ENCODE results near the gene DNMBP. TPM values are rescaled to one million over a fixed set of nuclear protein-coding genes. Genes with fewer than 3 reads are reported as not detected.
"Not testable (repeated sequence)": the region's sequence is repeated elsewhere in the genome, so short reads cannot be mapped to it uniquely, and the experiment has no call there.

The DNMBP gene
- total and polyA plus RNA-seq, 5 experiments from 2014 or later, result 0.59 to 6.5 (median 1.6) TPM

- DNase-seq, H3K4me1 Mint-ChIP-seq, H3K27me3 Mint-ChIP-seq, H3K27ac Mint-ChIP-seq, ATAC-seq, POLR2A ChIA-PET, H3K4me3 Mint-ChIP-seq: not testable (repeated sequence)
- Mint-ChIP-seq H3K36me3 (peaks cover 33 to 61% (median 60%) of the 10 kb centered on the region in 3 donors), H3K9me3 (peaks cover 0 to 27% (median 15%) of the 10 kb centered on the region in 9 donors)
Measured at GRCh38 chr10:99953510-99953909, 56.2 kb downstream of the DNMBP start.

- Mint-ChIP-seq H3K27me3 (no peaks in the 10 kb centered on the region), H3K36me3 (peaks cover 33 to 63% (median 60%) of the 10 kb centered on the region in 3 donors), H3K4me3 (no peak overlapping the region), H3K4me1 (peaks cover 0 to 2% (median 0%) of the 10 kb centered on the region in 4 donors), H3K9me3 (peaks cover 0 to 27% (median 15%) of the 10 kb centered on the region in 9 donors), H3K27ac (no peak overlapping the region)
- no peak for ATAC-seq
- POLR2A ChIA-PET, result no interaction called here
- DNase-seq, result no peak
Measured at GRCh38 chr10:99952799-99953198, 56.9 kb downstream of the DNMBP start.

GRCh38 chr10:99946051-99946450, 63.7 kb downstream of the DNMBP start:
- peaks cover 0 to 12% (median 6%) of the 10 kb centered on the region in 9 donors for H3K9me3 Mint-ChIP-seq
- H3K27me3 Mint-ChIP-seq, H3K4me1 Mint-ChIP-seq, H3K4me3 Mint-ChIP-seq, H3K27ac Mint-ChIP-seq, ATAC-seq, DNase-seq, POLR2A ChIA-PET: not testable (repeated sequence)
- H3K36me3 Mint-ChIP-seq, result peaks cover 14 to 20% (median 16%) of the 10 kb centered on the region in 3 donors

- Mint-ChIP-seq H3K27ac (no peak overlapping the region), H3K27me3 (no peaks in the 10 kb centered on the region), H3K9me3 (peaks cover 0 to 7% (median 2%) of the 10 kb centered on the region in 9 donors), H3K4me1 (peaks cover 0 to 10% (median 0%) of the 10 kb centered on the region in 4 donors), H3K4me3 (no peak overlapping the region), H3K36me3 (peaks cover 7 to 13% (median 12%) of the 10 kb centered on the region in 3 donors)
- DNase-seq (no peak), ATAC-seq (no peak)
- POLR2A ChIA-PET, result no interaction called here
Measured at GRCh38 chr10:99945263-99945662, 64.5 kb downstream of the DNMBP start.

- ATAC-seq (no peak), DNase-seq (no peak)
- H3K36me3 Mint-ChIP-seq, result peaks cover 3 to 9% (median 8%) of the 10 kb centered on the region in 3 donors
- no peak overlapping the region for H3K27ac Mint-ChIP-seq
- no peaks in the 10 kb centered on the region for H3K27me3 Mint-ChIP-seq
- peaks cover 0 to 7% (median 0%) of the 10 kb centered on the region in 4 donors for H3K4me1 Mint-ChIP-seq
- no peak overlapping the region for H3K4me3 Mint-ChIP-seq
- POLR2A ChIA-PET, result no interaction called here
- H3K9me3 Mint-ChIP-seq, result peaks cover 0 to 6% (median 0%) of the 10 kb centered on the region in 9 donors
Measured at GRCh38 chr10:99944860-99945259, 64.9 kb downstream of the DNMBP start.

GRCh38 chr10:99943908-99944307, 65.8 kb downstream of the DNMBP start:
- Mint-ChIP-seq H3K36me3 (peaks cover 2 to 9% (median 8%) of the 10 kb centered on the region in 3 donors), H3K4me3 (no peak overlapping the region), H3K27me3 (no peaks in the 10 kb centered on the region), H3K4me1 (peaks cover 0 to 7% (median 0%) of the 10 kb centered on the region in 4 donors), H3K9me3 (peaks cover 0 to 6% (median 0%) of the 10 kb centered on the region in 9 donors), H3K27ac (no peak overlapping the region)
- POLR2A ChIA-PET, result no interaction called here
- DNase-seq (no peak), ATAC-seq (no peak)

GRCh38 chr10:99941942-99942820, 67.6 kb downstream of the DNMBP start:
- no peak for ATAC-seq
- Mint-ChIP-seq H3K27ac (no peak overlapping the region), H3K4me1 (peaks cover 0 to 7% (median 0%) of the 10 kb centered on the region in 4 donors), H3K27me3 (no peaks in the 10 kb centered on the region), H3K9me3 (peaks cover 0 to 6% (median 0%) of the 10 kb centered on the region in 9 donors), H3K36me3 (peaks cover 2 to 9% (median 5%) of the 10 kb centered on the region in 3 donors), H3K4me3 (no peak overlapping the region)
- POLR2A ChIA-PET, result no interaction called here
- DNase-seq, result no peak

GRCh38 chr10:99938563-99938962, 71.2 kb downstream of the DNMBP start:
- no peak overlapping the region for H3K4me3 Mint-ChIP-seq
- H3K36me3 Mint-ChIP-seq, result peaks cover 2 to 9% (median 5%) of the 10 kb centered on the region in 3 donors
- H3K27me3 Mint-ChIP-seq, result no peaks in the 10 kb centered on the region
- no peak for ATAC-seq
- POLR2A ChIA-PET, result no interaction called here
- DNase-seq, result no peak
- H3K27ac Mint-ChIP-seq, result no peak overlapping the region
- H3K4me1 Mint-ChIP-seq, result peaks cover 0 to 4% (median 0%) of the 10 kb centered on the region in 4 donors
- H3K9me3 Mint-ChIP-seq, result peaks cover 0 to 6% (median 0%) of the 10 kb centered on the region in 9 donors

- H3K4me3 Mint-ChIP-seq, result no peak overlapping the region
- peaks cover 4 to 9% (median 5%) of the 10 kb centered on the region in 3 donors for H3K36me3 Mint-ChIP-seq
- no peak overlapping the region for H3K27ac Mint-ChIP-seq
- DNase-seq, result no peak
- POLR2A ChIA-PET, result no interaction called here
- H3K27me3 Mint-ChIP-seq, result no peaks in the 10 kb centered on the region
- peaks cover 0 to 4% (median 0%) of the 10 kb centered on the region in 4 donors for H3K4me1 Mint-ChIP-seq
- H3K9me3 Mint-ChIP-seq, result peaks cover 0 to 6% (median 0%) of the 10 kb centered on the region in 9 donors
- ATAC-seq, result no peak
Measured at GRCh38 chr10:99937630-99938029, 72.1 kb downstream of the DNMBP start.

- H3K9me3 Mint-ChIP-seq, POLR2A ChIA-PET, H3K27me3 Mint-ChIP-seq, ATAC-seq, DNase-seq, H3K4me3 Mint-ChIP-seq, H3K36me3 Mint-ChIP-seq: not testable (repeated sequence)
- peaks cover 10 to 20% (median 12%) of the 10 kb centered on the region in 4 donors for H3K4me1 Mint-ChIP-seq
- H3K27ac Mint-ChIP-seq, result peak overlapping the region in 1 of 10 donors; percentile 3
Measured at GRCh38 chr10:99932203-99932957, 77.4 kb downstream of the DNMBP start.

- POLR2A ChIA-PET, result interaction anchor here (0.5 kb wide), 1 partner anchor 137 kb away, joined by 5 read pairs; no protein-coding TSS in a partner anchor
Measured at GRCh38 chr10:99930731-99931550, 78.8 kb downstream of the DNMBP start.

GRCh38 chr10:99929360-99929759, 80.4 kb downstream of the DNMBP start:
- ATAC-seq, result no peak
- no peaks in the 10 kb centered on the region for H3K27me3 Mint-ChIP-seq
- POLR2A ChIA-PET, result no interaction called here
- no peaks in the 10 kb centered on the region for H3K9me3 Mint-ChIP-seq
- no peak for DNase-seq
- peaks cover 0 to 6% (median 2%) of the 10 kb centered on the region in 3 donors for H3K36me3 Mint-ChIP-seq
- no peak overlapping the region for H3K4me3 Mint-ChIP-seq
- H3K4me1 Mint-ChIP-seq, result peaks cover 10 to 20% (median 13%) of the 10 kb centered on the region in 4 donors
- peak overlapping the region in 1 of 10 donors; percentile 4 for H3K27ac Mint-ChIP-seq

More at GRCh38 chr10:99930731-99931550, 78.8 kb downstream of the DNMBP start:
- Mint-ChIP-seq H3K36me3 (peaks cover 0 to 6% (median 2%) of the 10 kb centered on the region in 3 donors), H3K27ac (peak overlapping the region in 6 of 10 donors; percentile 4 to 75 (median 46)), H3K9me3 (no peaks in the 10 kb centered on the region), H3K4me3 (peak overlapping the region in 2 of 10 donors; percentile 16 to 27), H3K4me1 (peaks cover 10 to 20% (median 13%) of the 10 kb centered on the region in 4 donors), H3K27me3 (no peaks in the 10 kb centered on the region)
- ATAC-seq (no peak), DNase-seq (no peak)
